Hepatocyte (in vitro differentiated cells): ENCODE data around the gene IQCH. TPM values are rescaled to one million over a fixed set of nuclear protein-coding genes. Genes with fewer than 3 reads are reported as not detected.

ENCODE experiments used
- DNase-seq: peaks from one replicate; pipeline ENCODE4 v3.0.0-alpha.2; 2016; ENCODE audit warnings: low spot score
- H2AFZ ChIP-seq: fragments of 200-600 bp; sonication (generic); 2 replicates; pipeline ENCODE4 v1.6.0; 2016; ENCODE audit warnings: antibody characterized with exemption, mild to moderate bottlenecking
- H3K27ac ChIP-seq: fragments of 200-600 bp; sonication (generic); 2 replicates; pipeline ENCODE4 v1.5.1; 2016; ENCODE audit warnings: mild to moderate bottlenecking
- H3K27me3 ChIP-seq: fragments of 200-600 bp; sonication (generic); 2 replicates; pipeline ENCODE4 v1.6.1; 2016
- H3K36me3 ChIP-seq: fragments of 200-600 bp; sonication (generic); replicated peaks from 2 replicates; pipeline ENCODE4 v1.5.1; 2016; ENCODE audit warnings: low read depth; ENCODE audit not compliant: insufficient read depth
- H3K4me1 ChIP-seq: fragments of 200-600 bp; sonication (generic); 2 replicates; pipeline ENCODE4 v1.5.1; 2016; ENCODE audit warnings: mild to moderate bottlenecking, moderate library complexity; ENCODE audit not compliant: insufficient read depth
- H3K4me2 ChIP-seq: fragments of 200-600 bp; sonication (generic); 2 replicates; pipeline ENCODE4 v1.6.0; 2016
- H3K4me3 ChIP-seq: fragments of 200-600 bp; sonication (generic); 2 replicates; pipeline ENCODE4 v1.5.1; 2016; ENCODE audit warnings: mild to moderate bottlenecking
- H3K79me2 ChIP-seq: fragments of 200-600 bp; sonication (generic); 2 replicates; pipeline ENCODE4 v1.6.0; 2017; ENCODE audit warnings: mild to moderate bottlenecking
- H3K9me2 ChIP-seq: fragments of 200-600 bp; sonication (generic); replicated peaks from 2 replicates; pipeline ENCODE4 v1.6.0; 2017; ENCODE audit warnings: mild to moderate bottlenecking; ENCODE audit not compliant: insufficient read depth
- H3K9me3 ChIP-seq: fragments of 200-600 bp; sonication (generic); 2 replicates; pipeline ENCODE4 v1.5.1; 2016; ENCODE audit warnings: low read depth, mild to moderate bottlenecking
- H4K20me1 ChIP-seq: fragments of 200-600 bp; sonication (generic); 2 replicates; pipeline ENCODE4 v1.6.0; 2016; ENCODE audit warnings: mild to moderate bottlenecking; ENCODE audit not compliant: insufficient read depth, poor library complexity, severe bottlenecking
- CTCF ChIP-seq: fragments of 200-600 bp; sonication (generic); IDR thresholded peaks from 2 replicates; pipeline ENCODE4 v1.5.1; 2016; ENCODE audit warnings: antibody characterized with exemption, mild to moderate bottlenecking; ENCODE audit not compliant: poor library complexity
- EZH2 ChIP-seq: fragments of 200-600 bp; sonication (generic); IDR thresholded peaks from 2 replicates; pipeline ENCODE4 v1.6.1; 2016; ENCODE audit warnings: antibody characterized with exemption, mild to moderate bottlenecking, borderline replicate concordance
- EZH2phosphoT487 ChIP-seq: fragments of 200-600 bp; sonication (generic); IDR thresholded peaks from one replicate; pipeline ENCODE4 v1.6.1; 2018; ENCODE audit warnings: antibody characterized with exemption, mild to moderate bottlenecking, low read depth, moderate library complexity; ENCODE audit not compliant: unreplicated experiment, severe bottlenecking
- WGBS: methylation state at CpG from one replicate; pipeline ENCODE4 v1.1.6; 2016; ENCODE audit warnings: low lambda C conversion rate; ENCODE audit errors: missing lambda C conversion rate; 5-methylcytosine and 5-hydroxymethylcytosine counted together
- polyA plus RNA-seq: library from polyadenylated mRNA; unstranded; fragments of >200 nt; fragmentation: Nextera tagmentation; extraction: Ambion mirVana; gene quantifications from 2 replicates; pipeline ENCODE4 v1.2.1, GENCODE V29; 2016
- total RNA-seq: library from RNA; depleted of rRNA; stranded (reverse); fragments of >200 nt; gene quantifications from 2 replicates; pipeline ENCODE4 v1.2.3, GENCODE V29; 2014

Gene IQCH
- total and polyA plus RNA-seq, 2 experiments from 2014 or later: 0.76 to 1.0 TPM

GRCh38 chr15:67335534-67336222, 81.1 kb downstream of the IQCH start:
- no peak overlapping the region for H3K4me2 ChIP-seq
- no peaks in the 10 kb centered on the region for H3K79me2 ChIP-seq
- H2AFZ ChIP-seq: no peak overlapping the region
- H3K9me3 ChIP-seq: no peaks in the 10 kb centered on the region
- H3K9me2 ChIP-seq: no peaks in the 10 kb centered on the region
- no peaks in the 10 kb centered on the region for H3K4me1 ChIP-seq
- no peaks in the 10 kb centered on the region for H3K27me3 ChIP-seq
- DNase-seq: no peak
- no peak overlapping the region for H3K27ac ChIP-seq
- no peak for TF ChIP-seq CTCF
- TF ChIP-seq EZH2: no peak
- TF ChIP-seq EZH2phosphoT487: no peak
- WGBS: 90% methylated on average over 2 of the region's 2 CpGs
- no peaks in the 10 kb centered on the region for H3K36me3 ChIP-seq
- H3K4me3 ChIP-seq: no peak overlapping the region
- no peaks in the 10 kb centered on the region for H4K20me1 ChIP-seq

DNA sequence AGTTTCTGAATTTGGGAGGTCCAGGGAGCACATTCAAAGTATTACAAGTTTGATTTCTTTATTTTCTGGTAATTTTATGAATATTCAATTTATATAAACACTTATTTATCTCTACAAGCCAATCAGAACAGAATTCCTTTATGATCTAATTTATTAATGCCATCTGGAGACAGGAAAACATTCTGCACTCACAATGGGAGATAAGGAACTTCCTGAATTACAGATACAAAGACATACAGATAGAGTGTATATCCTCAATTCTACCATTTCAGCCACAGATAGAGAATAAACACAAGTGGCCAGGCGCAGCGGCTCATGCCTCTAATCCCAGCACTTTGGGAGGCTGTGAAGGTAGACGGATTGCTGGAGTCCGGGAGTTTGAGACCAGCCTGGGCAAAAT, 86.0 kb downstream of the IQCH start:
- no peaks in the 10 kb centered on the region for H3K79me2 ChIP-seq
- DNase-seq: no peak
- 68% methylated on average over 4 of the region's 4 CpGs for WGBS

GRCh38 chr15:67341539-67341938, 87.0 kb downstream of the IQCH start:
- Histone ChIP-seq H3K4me1 (no peaks in the 10 kb centered on the region), H4K20me1 (no peaks in the 10 kb centered on the region), H3K79me2 (no peaks in the 10 kb centered on the region), H3K9me3 (no peaks in the 10 kb centered on the region), H3K27ac (no peak overlapping the region), H2AFZ (no peak overlapping the region), H3K27me3 (no peaks in the 10 kb centered on the region), H3K9me2 (no peaks in the 10 kb centered on the region), H3K36me3 (no peaks in the 10 kb centered on the region), H3K4me3 (no peak overlapping the region), H3K4me2 (no peak overlapping the region)
- DNase-seq: no peak
- 95% methylated on average over 2 of the region's 2 CpGs for WGBS
- no peak for TF ChIP-seq EZH2
- TF ChIP-seq EZH2phosphoT487: no peak
- no peak for TF ChIP-seq CTCF

More for the DNA sequence above, 86.0 kb downstream of the IQCH start:
- TF ChIP-seq EZH2 (no peak), CTCF (no peak), EZH2phosphoT487 (no peak)
- H3K27ac ChIP-seq: no peak overlapping the region
- no peaks in the 10 kb centered on the region for H3K9me3 ChIP-seq
- no peaks in the 10 kb centered on the region for H3K36me3 ChIP-seq
- H4K20me1 ChIP-seq: no peaks in the 10 kb centered on the region
- no peaks in the 10 kb centered on the region for H3K4me1 ChIP-seq
- H3K9me2 ChIP-seq: no peaks in the 10 kb centered on the region
- no peak overlapping the region for H3K4me2 ChIP-seq
- H2AFZ ChIP-seq: no peak overlapping the region
- H3K27me3 ChIP-seq: no peaks in the 10 kb centered on the region
- H3K4me3 ChIP-seq: no peak overlapping the region

DNA sequence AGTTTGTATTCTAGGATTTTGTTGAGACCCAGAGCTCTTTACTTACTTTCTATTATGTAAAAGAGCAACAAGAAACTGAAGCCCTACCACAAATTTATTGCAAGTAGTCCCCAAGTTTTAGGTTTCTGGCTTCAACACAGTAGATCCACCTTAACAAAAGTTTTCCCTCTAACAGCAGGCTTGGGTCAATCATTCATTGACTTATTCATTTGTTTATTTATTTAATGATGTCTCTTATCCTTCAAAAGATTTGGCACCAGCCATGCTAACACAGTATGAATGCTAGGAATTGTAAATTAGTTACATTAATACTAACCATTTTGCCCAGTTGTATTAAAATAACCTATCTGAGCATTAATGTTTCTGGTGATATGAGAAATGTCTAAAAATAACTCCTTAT, 88.6 kb downstream of the IQCH start:
- H3K9me2 ChIP-seq: no peaks in the 10 kb centered on the region
- no peaks in the 10 kb centered on the region for H3K79me2 ChIP-seq
- DNase-seq: no peak
- H3K4me2 ChIP-seq: no peak overlapping the region
- no peaks in the 10 kb centered on the region for H3K9me3 ChIP-seq
- TF ChIP-seq CTCF (no peak), EZH2 (no peak), EZH2phosphoT487 (no peak)
- H4K20me1 ChIP-seq: no peaks in the 10 kb centered on the region
- H3K27ac ChIP-seq: no peak overlapping the region
- no peaks in the 10 kb centered on the region for H3K27me3 ChIP-seq
- no peaks in the 10 kb centered on the region for H3K36me3 ChIP-seq
- H3K4me1 ChIP-seq: no peaks in the 10 kb centered on the region
- H2AFZ ChIP-seq: no peak overlapping the region
- no peak overlapping the region for H3K4me3 ChIP-seq
